GM08714 (cell line): ENCODE measurements around the gene DCLK1.

Source experiments
- H3K4me3 ChIP-seq: fragments of 200-500 bp; sonication (Bioruptor generic); 2 replicates; pipeline ENCODE4 v1.5.1; 2014; ENCODE audit warnings: mild to moderate bottlenecking, low read length, inconsistent platforms
- ZNF274 ChIP-seq: IDR thresholded peaks from 2 replicates; pipeline ENCODE4 v1.6.1; 2012; ENCODE audit warnings: mild to moderate bottlenecking, low read depth, low read length

Gene DCLK1

GRCh38 chr13:35729926-35730627 is 401.1 kb downstream of the DCLK1 start:
- TF ChIP-seq ZNF274: no peak
- no peak overlapping the region for H3K4me3 ChIP-seq

- H3K4me3 ChIP-seq: no peak overlapping the region
- no peak for TF ChIP-seq ZNF274
These were observed 403.3 kb downstream of the DCLK1 start for GRCh38 chr13:35727881-35728280.

- no peak for TF ChIP-seq ZNF274
These were observed 406.7 kb downstream of the DCLK1 start for GRCh38 chr13:35724446-35724845.

GRCh38 chr13:35723821-35724220 is 407.4 kb downstream of the DCLK1 start:
- no peak overlapping the region for H3K4me3 ChIP-seq

More at GRCh38 chr13:35724446-35724845, 406.7 kb downstream of the DCLK1 start:
- H3K4me3 ChIP-seq: no peak overlapping the region

GRCh38 chr13:35723053-35723461 is 408.1 kb downstream of the DCLK1 start:
- TF ChIP-seq ZNF274: no peak
- H3K4me3 ChIP-seq: no peak overlapping the region

More at GRCh38 chr13:35723821-35724220, 407.4 kb downstream of the DCLK1 start:
- TF ChIP-seq ZNF274: no peak

- no peak overlapping the region for H3K4me3 ChIP-seq
- TF ChIP-seq ZNF274: no peak
These were observed 408.6 kb downstream of the DCLK1 start for GRCh38 chr13:35722458-35723052.

GRCh38 chr13:35720690-35721554 is 410.3 kb downstream of the DCLK1 start:
- no peak overlapping the region for H3K4me3 ChIP-seq

GRCh38 chr13:35720290-35720689 is 410.9 kb downstream of the DCLK1 start:
- no peak overlapping the region for H3K4me3 ChIP-seq
- no peak for TF ChIP-seq ZNF274

More at GRCh38 chr13:35720690-35721554, 410.3 kb downstream of the DCLK1 start:
- no peak for TF ChIP-seq ZNF274
